ENCODE results near the gene RNF115.
"Not testable (repeated sequence)": the region's sequence is repeated elsewhere in the genome, so short reads cannot be mapped to it uniquely, and the experiment has no call there.

Gene RNF115

GRCh38 chr1:145826030-145826429, 2.1 kb upstream of the RNF115 start:
- DNase-seq: no peak

GRCh38 chr1:145824499-145824842, 576 bp upstream of the RNF115 start:
- no peak for DNase-seq

- not testable (repeated sequence) for DNase-seq
Observed at GRCh38 chr1:145822779-145823331, 1.0 kb downstream of the RNF115 start.

- DNase-seq: peak; percentile 0
Observed at GRCh38 chr1:145818095-145818494, 5.8 kb downstream of the RNF115 start.

GRCh38 chr1:145812977-145813810, 10.7 kb downstream of the RNF115 start:
- DNase-seq: not testable (repeated sequence)

GRCh38 chr1:145806844-145807243, 17.1 kb downstream of the RNF115 start:
- DNase-seq: no peak

- no peak for DNase-seq
Observed at GRCh38 chr1:145806408-145806807, 17.5 kb downstream of the RNF115 start.

GRCh38 chr1:145805057-145805456, 18.8 kb downstream of the RNF115 start:
- DNase-seq: no peak

- DNase-seq: no peak
Observed at GRCh38 chr1:145804235-145805045, 19.5 kb downstream of the RNF115 start.

GRCh38 chr1:145799806-145800205, 24.1 kb downstream of the RNF115 start:
- DNase-seq: no peak

DNA sequence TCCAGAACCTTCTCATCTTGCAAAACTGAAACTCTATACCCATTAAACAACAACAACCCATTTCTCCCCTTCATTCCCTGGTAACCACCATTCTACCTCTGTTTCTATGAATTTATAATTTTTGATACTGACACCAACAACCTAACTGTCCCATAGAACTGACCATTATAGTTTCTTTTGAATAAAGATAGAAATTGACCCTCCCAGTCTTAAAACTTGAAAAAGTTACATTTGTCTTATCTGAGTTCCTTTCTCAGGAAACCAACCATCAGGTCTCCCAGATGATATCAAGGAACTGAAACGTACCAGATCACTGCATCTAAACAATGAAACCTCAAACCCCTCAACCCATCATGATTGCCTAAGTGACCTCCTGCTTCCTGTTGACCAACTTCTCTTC, 27.1 kb downstream of the RNF115 start:
- no peak for DNase-seq

DNA sequence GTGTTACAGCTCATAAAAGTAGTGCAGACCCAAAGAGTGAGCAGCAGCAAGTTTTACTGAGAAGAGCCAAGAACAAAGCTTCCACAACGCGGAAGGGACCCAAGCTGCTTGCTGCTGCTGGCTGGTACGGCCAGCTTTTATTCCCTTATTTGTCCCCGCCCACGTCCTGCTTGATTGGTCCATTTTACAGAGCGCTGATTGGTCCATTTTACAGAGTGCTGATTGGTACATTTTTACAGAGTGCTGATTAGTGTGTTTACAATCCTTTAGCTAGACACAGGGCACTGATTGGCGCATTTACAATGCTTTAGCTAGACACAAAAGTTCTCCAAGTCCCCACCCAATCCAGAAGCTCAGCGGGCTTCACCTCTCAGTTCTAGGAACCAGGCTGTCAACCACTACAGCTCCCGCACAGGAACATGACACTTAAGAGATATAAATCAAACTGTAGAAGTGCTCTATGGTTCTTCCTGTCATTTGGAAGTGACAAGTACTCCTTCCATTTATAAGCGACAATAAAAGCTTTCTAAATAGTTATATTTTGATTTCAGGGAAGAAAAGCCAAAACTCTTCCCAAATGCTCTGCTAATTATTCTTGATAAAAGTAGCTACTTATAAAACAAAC, 28.5 kb downstream of the RNF115 start:
- no peak for DNase-seq

- no peak for DNase-seq
Observed at GRCh38 chr1:145792484-145792883, 31.4 kb downstream of the RNF115 start.

- not testable (repeated sequence) for DNase-seq
Observed at GRCh38 chr1:145791860-145792259, 32.0 kb downstream of the RNF115 start.

GRCh38 chr1:145788580-145788979, 35.3 kb downstream of the RNF115 start:
- DNase-seq: no peak

DNA sequence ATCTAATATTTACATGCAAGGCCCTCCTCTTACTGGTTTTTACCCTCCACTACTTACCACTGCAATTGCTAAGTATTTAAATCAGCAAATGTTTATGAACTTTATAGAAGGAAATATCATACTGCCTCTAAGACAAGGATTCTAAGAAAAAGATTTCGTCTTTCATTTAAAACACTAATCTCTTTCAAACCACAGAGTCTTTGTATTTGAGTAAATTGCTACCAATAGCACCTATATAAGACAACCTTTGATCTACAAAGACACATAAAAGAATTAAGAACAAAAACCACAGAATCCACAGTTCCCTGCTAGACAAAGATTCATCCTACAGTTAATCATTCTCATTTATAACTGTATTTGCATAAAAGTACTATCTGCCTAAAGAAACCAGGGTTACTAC, 37.6 kb downstream of the RNF115 start:
- DNase-seq: no peak

DNA sequence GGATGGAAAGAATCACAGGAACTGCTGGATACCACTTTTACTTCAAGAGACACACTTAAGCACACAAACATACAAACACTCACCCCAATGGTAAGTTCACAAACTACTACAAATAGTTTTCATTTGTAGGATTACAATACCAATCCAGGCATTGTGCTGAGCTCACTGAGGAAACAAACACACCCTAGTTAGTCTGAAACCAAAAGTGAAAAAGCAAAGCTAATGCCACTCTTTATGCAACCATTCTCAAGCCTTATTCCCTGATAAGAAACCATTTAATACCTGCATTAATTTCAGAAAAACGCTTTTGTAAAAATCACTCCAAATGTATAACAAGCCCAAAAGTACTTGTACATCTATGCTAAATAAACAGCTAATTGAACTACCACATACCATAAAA, 38.3 kb downstream of the RNF115 start:
- DNase-seq: no peak

- DNase-seq: no peak
Observed at GRCh38 chr1:145784409-145784808, 39.5 kb downstream of the RNF115 start.

GRCh38 chr1:145782272-145783099, 41.4 kb downstream of the RNF115 start:
- DNase-seq: no peak

- DNase-seq: no peak
Observed at GRCh38 chr1:145778146-145778540, 45.8 kb downstream of the RNF115 start.

GRCh38 chr1:145777357-145778145, 46.3 kb downstream of the RNF115 start:
- DNase-seq: no peak

DNA sequence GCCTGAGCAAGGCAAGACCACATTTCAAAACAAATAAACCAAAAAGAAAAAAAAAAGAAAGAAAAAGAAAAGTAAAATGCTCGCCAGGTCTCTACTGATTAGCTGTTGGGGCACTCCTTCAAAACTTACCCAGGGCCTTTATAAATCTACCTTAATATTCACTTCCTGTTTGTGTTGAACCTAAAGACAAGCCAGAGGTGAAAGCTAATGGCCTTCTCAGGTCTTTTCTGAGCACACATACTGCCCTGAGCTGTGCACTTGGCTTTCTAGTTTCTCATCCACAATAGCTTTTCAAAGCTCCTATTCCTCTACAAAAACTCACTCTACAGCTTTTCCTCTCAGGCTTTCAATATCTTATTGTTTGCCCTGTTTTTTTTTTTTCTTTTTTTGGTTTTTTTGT, 50.5 kb downstream of the RNF115 start:
- DNase-seq: no peak
